RWPE1 (cell line): ENCODE results near the gene SCAPER.

Source experiments
- CTCF ChIA-PET: fragments of 350-600 bp; sonication (Branson Sonifier 250); formaldehyde crosslinking; extraction: SDS; loops from one replicate; lab custom pipeline; 2021; lab: Yijun Ruan, JAX
- POLR2A ChIA-PET: fragments of 400-600 bp; formaldehyde crosslinking; extraction: SDS; loops from one replicate; lab custom pipeline; 2020; ENCODE audit warnings: antibody characterized with exemption; ENCODE audit not compliant: low non-redundant PET; lab: Yijun Ruan, JAX
- DNase-seq: peaks from one replicate; pipeline ENCODE4 v3.0.0; 2012; ENCODE audit warnings: low spot score
- H3K27ac ChIP-seq: fragments of 450-650 bp; 2 replicates; pipeline ENCODE4 v1.5.1; 2017
- TF ChIP-seq, protein P1 (sequence below): fragments of 450-650 bp; conservative IDR thresholded peaks from 2 replicates; pipeline ENCODE4 v1.5.1; 2017; ENCODE audit warnings: low read depth, mild to moderate bottlenecking

SCAPER gene

GRCh38 chr15:76464247-76464646 lies 440.9 kb downstream of the SCAPER start:
- TF ChIP-seq, protein P1, sequence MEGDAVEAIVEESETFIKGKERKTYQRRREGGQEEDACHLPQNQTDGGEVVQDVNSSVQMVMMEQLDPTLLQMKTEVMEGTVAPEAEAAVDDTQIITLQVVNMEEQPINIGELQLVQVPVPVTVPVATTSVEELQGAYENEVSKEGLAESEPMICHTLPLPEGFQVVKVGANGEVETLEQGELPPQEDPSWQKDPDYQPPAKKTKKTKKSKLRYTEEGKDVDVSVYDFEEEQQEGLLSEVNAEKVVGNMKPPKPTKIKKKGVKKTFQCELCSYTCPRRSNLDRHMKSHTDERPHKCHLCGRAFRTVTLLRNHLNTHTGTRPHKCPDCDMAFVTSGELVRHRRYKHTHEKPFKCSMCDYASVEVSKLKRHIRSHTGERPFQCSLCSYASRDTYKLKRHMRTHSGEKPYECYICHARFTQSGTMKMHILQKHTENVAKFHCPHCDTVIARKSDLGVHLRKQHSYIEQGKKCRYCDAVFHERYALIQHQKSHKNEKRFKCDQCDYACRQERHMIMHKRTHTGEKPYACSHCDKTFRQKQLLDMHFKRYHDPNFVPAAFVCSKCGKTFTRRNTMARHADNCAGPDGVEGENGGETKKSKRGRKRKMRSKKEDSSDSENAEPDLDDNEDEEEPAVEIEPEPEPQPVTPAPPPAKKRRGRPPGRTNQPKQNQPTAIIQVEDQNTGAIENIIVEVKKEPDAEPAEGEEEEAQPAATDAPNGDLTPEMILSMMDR: no peak
- no peak for DNase-seq
- ChIA-PET CTCF (no interaction called here), POLR2A (no interaction called here)
- H3K27ac ChIP-seq: no peak overlapping the region

GRCh38 chr15:76460871-76461270 lies 444.3 kb downstream of the SCAPER start:
- ChIA-PET CTCF (interaction anchor here (0.7 kb wide), 1 partner anchor 16 kb away, joined by 5 read pairs; no protein-coding TSS in a partner anchor), POLR2A (no interaction called here)
- TF ChIP-seq, protein P1: no peak
- no peak overlapping the region for H3K27ac ChIP-seq
- DNase-seq: no peak

DNA sequence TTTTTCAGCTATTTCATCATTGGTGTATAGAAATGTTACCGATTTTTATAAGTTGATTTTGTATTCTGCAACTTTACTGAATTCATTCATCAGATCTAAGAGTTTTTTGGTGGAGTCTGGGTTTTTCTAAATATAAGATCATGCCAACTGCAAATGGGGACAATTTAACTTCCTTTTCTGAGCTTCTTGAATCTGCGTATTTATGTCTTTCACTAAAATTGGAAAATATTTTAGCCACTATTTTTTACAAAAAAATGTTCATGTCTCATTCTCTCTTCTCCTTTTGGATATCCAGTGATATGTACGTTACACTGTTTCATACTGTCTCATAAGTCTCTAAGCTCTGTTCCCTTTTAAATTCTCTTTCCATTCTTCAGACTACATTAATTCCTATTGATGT lies 444.8 kb downstream of the SCAPER start:
- TF ChIP-seq, protein P1: no peak
- ChIA-PET POLR2A (no interaction called here), CTCF (interaction anchor here (0.7 kb wide), 1 partner anchor 17 kb away, joined by 5 read pairs; no protein-coding TSS in a partner anchor)
- no peak for DNase-seq
- no peak overlapping the region for H3K27ac ChIP-seq

DNA sequence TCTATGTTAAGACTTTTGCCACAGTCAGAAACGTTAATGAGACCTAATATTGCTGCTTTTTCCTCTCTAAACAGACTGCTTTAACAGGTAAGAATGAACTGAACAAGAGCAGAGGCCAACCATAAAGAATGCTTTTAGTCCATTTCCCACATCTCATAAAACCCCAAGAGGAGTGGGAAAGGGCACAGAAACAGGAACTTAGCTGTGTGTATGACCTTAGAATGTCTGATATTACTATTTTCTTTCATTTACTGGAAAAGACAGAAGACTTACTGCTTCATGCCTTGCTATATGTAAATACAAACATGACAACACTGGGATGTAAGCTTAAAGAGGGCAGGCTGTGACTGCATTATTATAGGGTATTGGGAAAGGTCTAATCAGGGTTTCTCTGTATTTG lies 453.6 kb downstream of the SCAPER start:
- no peak overlapping the region for H3K27ac ChIP-seq
- POLR2A ChIA-PET: no interaction called here
- DNase-seq: no peak
- CTCF ChIA-PET: interaction anchor here (0.6 to 0.7 kb wide), 2 partner anchors 12 to 151 kb away, joined by 3 read pairs; no protein-coding TSS in a partner anchor
- TF ChIP-seq, protein P1: no peak

GRCh38 chr15:76449455-76449854 lies 455.7 kb downstream of the SCAPER start:
- POLR2A ChIA-PET: no interaction called here
- DNase-seq: no peak
- TF ChIP-seq, protein P1: no peak
- CTCF ChIA-PET: no interaction called here
- H3K27ac ChIP-seq: no peak overlapping the region

DNA sequence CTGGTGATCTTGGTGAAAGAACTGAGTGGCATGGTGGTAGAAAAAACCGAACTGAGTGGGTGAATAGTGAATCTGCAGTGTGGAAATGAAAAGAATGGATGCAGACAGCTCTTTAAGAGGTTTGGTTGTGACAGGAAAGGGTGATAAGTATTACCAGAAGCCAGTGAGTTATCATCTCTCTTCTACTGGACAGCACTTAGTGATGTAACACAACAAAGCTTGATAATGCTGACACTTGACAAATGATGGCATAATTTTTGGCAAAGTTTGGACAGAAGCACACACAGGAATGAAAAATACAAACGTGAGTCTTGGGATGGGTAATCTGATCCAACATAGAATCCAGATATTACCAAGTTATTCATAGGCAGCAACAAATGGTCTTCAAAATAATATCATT lies 456.4 kb downstream of the SCAPER start:
- POLR2A ChIA-PET: no interaction called here
- no peak overlapping the region for H3K27ac ChIP-seq
- DNase-seq: no peak
- TF ChIP-seq, protein P1: no peak
- CTCF ChIA-PET: no interaction called here
